Transverse colon (tissue), 4 donors: ENCODE data around the gene IFT25. TPM values are rescaled to one million over a fixed set of nuclear protein-coding genes. Genes with fewer than 3 reads are reported as not detected.

Experiments used
- DNase-seq: peaks from one replicate; pipeline ENCODE4 v3.0.0-alpha.2; 2019
- H3K27ac ChIP-seq, 4 donors: fragments of 200-600 bp; sonication (generic); 2 replicates each; pipeline ENCODE4 v1.5.1; 2016 to 2018; ENCODE audit warnings: inconsistent platforms in 4 of 4
- H3K27me3 ChIP-seq: fragments of 200-600 bp; sonication (generic); 2 replicates; pipeline ENCODE4 v1.5.1; 2017; ENCODE audit warnings: inconsistent platforms
- H3K36me3 ChIP-seq, 4 donors: fragments of 200-600 bp; sonication (generic); 2 replicates each; pipeline ENCODE4 v1.5.1; 2017 to 2019; ENCODE audit warnings: inconsistent platforms in 4 of 4
- H3K4me1 ChIP-seq, 4 donors: fragments of 200-600 bp; sonication (generic); 2 replicates each; pipeline ENCODE4 v1.5.1; 2017 to 2020; ENCODE audit warnings: inconsistent platforms in 4 of 4
- H3K4me3 ChIP-seq, 4 donors: fragments of 200-600 bp; sonication (generic); 1 replicate in 1 of 4; 2 replicates in 3 of 4; pipeline versions ENCODE4 v1.5.1 to v1.6.1; 2017 to 2019; ENCODE audit warnings: inconsistent platforms in 4 of 4
- H3K9me3 ChIP-seq, 2 donors: fragments of 200-600 bp; sonication (generic); 2 replicates each; pipeline ENCODE4 v1.5.1; 2017 to 2019; ENCODE audit warnings: inconsistent platforms in 2 of 2
- CTCF ChIP-seq, 5 experiments: fragments of 200-600 bp in 3 of 5; fragments of 450-650 bp in 2 of 5; sonication (generic) in 3 of 5; IDR thresholded peaks; 1 replicate in 2 of 5; 2 replicates in 3 of 5; pipeline ENCODE4 v1.5.1; 2016 to 2017; ENCODE audit warnings: antibody characterized with exemption in 5 of 5, inconsistent platforms in 3 of 5, mild to moderate bottlenecking in 2 of 5, moderate library complexity in 1 of 5
- EP300 ChIP-seq: sonication (generic); formaldehyde crosslinking; IDR thresholded peaks from one replicate; pipeline ENCODE4 v1.6.1; 2017; ENCODE audit warnings: antibody characterized with exemption, low read depth
- POLR2A ChIP-seq: fragments of 450-650 bp; IDR thresholded peaks from one replicate; pipeline ENCODE4 v1.6.1; 2016; ENCODE audit warnings: antibody characterized with exemption, mild to moderate bottlenecking, moderate library complexity
- POLR2AphosphoS5 ChIP-seq, 3 donors: sonication (generic); formaldehyde crosslinking; IDR thresholded peaks; one replicate each; pipeline ENCODE4 v1.6.1; 2016; ENCODE audit warnings: antibody characterized with exemption in 3 of 3
- WGBS, 2 donors: methylation state at CpG; one replicate each; pipeline ENCODE4 v1.1.5; 2018; ENCODE audit warnings: low coverage in 1 of 2; 5-methylcytosine and 5-hydroxymethylcytosine counted together
- in situ Hi-C, 4 donors: fragments of 200-750 bp; cut with MboI; loops; one replicate each; pipeline versions ENCODE4 v1.15.0 to v1.15.1; 2017; ENCODE audit warnings: low sequenced_read_pairs in 3 of 4, low pct_ligation_motif_present in 1 of 4, low pct_unique_long_range_greater_than_20kb in 1 of 4
- intact Hi-C: fragments of 100-400 bp; cut with DNase I; formaldehyde crosslinking; loops from one replicate; pipeline ENCODE4 v1.15.1; 2023; ENCODE audit warnings: low total_unique reads
- total RNA-seq, 4 donors: library from RNA; depleted of rRNA; stranded (reverse); fragments of >200 nt; gene quantifications; one replicate each; pipeline ENCODE4 v1.1.0, GENCODE V29; 2016

Gene IFT25
- total RNA-seq, 4 donors from 2014 or later = 4.2 to 22.5 (median 12.9) TPM

GRCh38 chr1:53905509-53905908 lies 40.0 kb downstream of the IFT25 start:
- 95 to 98% methylated on average over 4 to 8 of the region's 8 CpGs for WGBS, 2 donors
- no peak for TF ChIP-seq EP300
- TF ChIP-seq POLR2AphosphoS5 (IDR thresholded peaks at IDR 0.05) = no peak
- no peak for TF ChIP-seq POLR2A
- TF ChIP-seq CTCF (IDR thresholded peaks at IDR 0.05) = no peak
- intact Hi-C loops (no loop called here), in situ Hi-C loops (no loop called here)
- H3K27me3 ChIP-seq = no peaks in the 10 kb centered on the region
- H3K4me3 ChIP-seq = no peak overlapping the region
- H3K9me3 ChIP-seq = no peaks in the 10 kb centered on the region
- no peak for DNase-seq
- no peaks in the 10 kb centered on the region for H3K36me3 ChIP-seq
- no peaks in the 10 kb centered on the region for H3K4me1 ChIP-seq
- H3K27ac ChIP-seq = no peak overlapping the region

- no peak overlapping the region for H3K27ac ChIP-seq
These were observed 43.0 kb downstream of the IFT25 start for GRCh38 chr1:53902235-53903138.

GRCh38 chr1:53899708-53900107 lies 45.8 kb downstream of the IFT25 start:
- in situ Hi-C loops = no loop called here
- H3K27ac ChIP-seq = no peak overlapping the region
- H3K27me3 ChIP-seq = no peaks in the 10 kb centered on the region
- H3K4me1 ChIP-seq = peaks cover 11 to 40% (median 23%) of the 10 kb centered on the region in 4 donors
- no peak for TF ChIP-seq POLR2AphosphoS5 (IDR thresholded peaks at IDR 0.05)
- TF ChIP-seq POLR2A = no peak
- TF ChIP-seq CTCF (IDR thresholded peaks at IDR 0.05) = no peak
- no peak for TF ChIP-seq EP300
- DNase-seq = no peak
- WGBS, 2 donors = 68 to 90% methylated on average over 3 of the region's 3 CpGs
- intact Hi-C loops = no loop called here
- no peaks in the 10 kb centered on the region for H3K36me3 ChIP-seq
- H3K9me3 ChIP-seq = no peaks in the 10 kb centered on the region
- H3K4me3 ChIP-seq = no peak overlapping the region

More at GRCh38 chr1:53902235-53903138, 43.0 kb downstream of the IFT25 start:
- no peak overlapping the region for H3K4me3 ChIP-seq
- DNase-seq = no peak
- no peak for TF ChIP-seq CTCF (IDR thresholded peaks at IDR 0.05)
- TF ChIP-seq POLR2AphosphoS5 (IDR thresholded peaks at IDR 0.05) = no peak
- TF ChIP-seq EP300 = no peak
- TF ChIP-seq POLR2A = no peak
- H3K36me3 ChIP-seq = no peaks in the 10 kb centered on the region
- no peaks in the 10 kb centered on the region for H3K9me3 ChIP-seq
- in situ Hi-C loops = no loop called here
- H3K4me1 ChIP-seq = peaks cover under 1 to 23% (median 10%) of the 10 kb centered on the region in 4 donors
- no peaks in the 10 kb centered on the region for H3K27me3 ChIP-seq
- WGBS, 2 donors = 69 to 80% methylated on average over 4 to 7 of the region's 7 CpGs
- intact Hi-C loops = no loop called here

GRCh38 chr1:53899206-53899628 lies 46.3 kb downstream of the IFT25 start:
- no peaks in the 10 kb centered on the region for H3K36me3 ChIP-seq
- no peak for TF ChIP-seq EP300
- no peak for TF ChIP-seq POLR2AphosphoS5 (IDR thresholded peaks at IDR 0.05)
- DNase-seq = peak; percentile 26
- in situ Hi-C loops = no loop called here
- H3K4me1 ChIP-seq = peaks cover 11 to 40% (median 23%) of the 10 kb centered on the region in 4 donors
- H3K4me3 ChIP-seq = no peak overlapping the region
- H3K27ac ChIP-seq = peak overlapping the region in 2 of 4 donors; percentile 5 to 7
- H3K9me3 ChIP-seq = no peaks in the 10 kb centered on the region
- intact Hi-C loops = no loop called here
- 0 to 8% methylated on average over 2 of the region's 2 CpGs for WGBS, 2 donors
- no peaks in the 10 kb centered on the region for H3K27me3 ChIP-seq
